Measurements from ENCODE around the gene NEK9.

The NEK9 gene

GRCh38 chr14:75049731-75050201, 77.1 kb downstream of the NEK9 start:
- Mint-ChIP-seq H3K4me3 (peak overlapping the region; percentile 83), H3K9me3 (no peaks in the 10 kb centered on the region), H3K27ac (no peak overlapping the region), H3K36me3 (peaks cover 48% of the 10 kb centered on the region), H3K4me1 (peaks cover 58% of the 10 kb centered on the region)
- ATAC-seq: no peak
- no peak for DNase-seq (ENCODE audit: low spot score in 2 of 2)

GRCh38 chr14:75049136-75049535, 77.7 kb downstream of the NEK9 start:
- DNase-seq (ENCODE audit: low spot score in 2 of 2): no peak
- ATAC-seq: no peak

DNA sequence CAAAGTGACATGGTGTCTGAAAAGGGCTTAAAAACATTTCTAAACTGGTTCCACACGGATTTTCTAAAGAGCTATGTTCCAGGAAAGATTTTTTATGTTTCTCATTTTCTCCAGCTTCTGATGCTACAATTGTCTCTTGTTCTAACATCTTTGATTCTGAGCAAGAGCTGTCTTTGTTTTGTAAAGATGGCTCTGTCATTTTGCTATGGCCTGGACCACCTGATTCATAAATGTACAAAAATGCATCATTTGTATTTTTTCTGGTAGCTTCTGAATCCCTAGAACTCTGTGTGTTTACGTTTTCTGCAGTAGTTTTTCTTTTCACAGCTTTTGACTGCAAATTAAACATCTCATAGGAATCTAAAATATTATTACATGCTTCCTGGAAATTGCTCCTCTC, 78.7 kb downstream of the NEK9 start:
- no peak overlapping the region for H3K27ac Mint-ChIP-seq
- no peak overlapping the region for H3K4me3 Mint-ChIP-seq
- DNase-seq (ENCODE audit: low spot score in 2 of 2): no peak
- no peak for ATAC-seq
- peaks cover 32% of the 10 kb centered on the region for H3K36me3 Mint-ChIP-seq
- no peaks in the 10 kb centered on the region for H3K9me3 Mint-ChIP-seq
- H3K4me1 Mint-ChIP-seq: peaks cover 60% of the 10 kb centered on the region

More at GRCh38 chr14:75049136-75049535, 77.7 kb downstream of the NEK9 start:
- Mint-ChIP-seq H3K27ac (no peak overlapping the region), H3K36me3 (peaks cover 43% of the 10 kb centered on the region), H3K9me3 (no peaks in the 10 kb centered on the region), H3K4me3 (no peak overlapping the region), H3K4me1 (peaks cover 64% of the 10 kb centered on the region)

GRCh38 chr14:75047506-75047905, 79.3 kb downstream of the NEK9 start:
- H3K4me1 Mint-ChIP-seq: peaks cover 56% of the 10 kb centered on the region
- H3K27ac Mint-ChIP-seq: no peak overlapping the region
- H3K9me3 Mint-ChIP-seq: no peaks in the 10 kb centered on the region
- H3K4me3 Mint-ChIP-seq: no peak overlapping the region
- DNase-seq (ENCODE audit: low spot score in 2 of 2) (no peak), ATAC-seq (no peak)
- peaks cover 28% of the 10 kb centered on the region for H3K36me3 Mint-ChIP-seq

DNA sequence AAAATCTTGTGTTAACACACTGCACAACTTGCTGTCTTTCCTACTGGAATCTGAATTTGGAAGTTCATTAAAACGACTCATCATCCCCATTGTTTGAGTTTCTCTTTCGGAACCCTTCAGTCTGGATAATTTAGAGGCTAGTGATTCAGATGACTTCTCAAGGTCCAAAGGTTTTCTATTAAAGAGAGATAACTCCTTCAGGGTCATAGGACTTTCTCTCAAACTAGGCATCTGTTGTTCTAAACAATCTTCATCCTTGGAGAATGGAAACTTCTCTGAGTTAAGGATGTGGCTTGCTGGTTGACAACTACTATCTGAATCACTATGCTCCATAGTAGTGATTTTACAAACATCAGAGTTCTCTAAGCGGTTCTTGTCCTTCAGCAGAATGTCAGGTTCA, 79.9 kb downstream of the NEK9 start:
- ATAC-seq (peak; percentile 94), DNase-seq (ENCODE audit: low spot score in 2 of 2) (no peak)
- Mint-ChIP-seq H3K4me3 (no peak overlapping the region), H3K27ac (peak overlapping the region; percentile 45), H3K36me3 (peaks cover 26% of the 10 kb centered on the region), H3K9me3 (no peaks in the 10 kb centered on the region), H3K4me1 (peaks cover 55% of the 10 kb centered on the region)

DNA sequence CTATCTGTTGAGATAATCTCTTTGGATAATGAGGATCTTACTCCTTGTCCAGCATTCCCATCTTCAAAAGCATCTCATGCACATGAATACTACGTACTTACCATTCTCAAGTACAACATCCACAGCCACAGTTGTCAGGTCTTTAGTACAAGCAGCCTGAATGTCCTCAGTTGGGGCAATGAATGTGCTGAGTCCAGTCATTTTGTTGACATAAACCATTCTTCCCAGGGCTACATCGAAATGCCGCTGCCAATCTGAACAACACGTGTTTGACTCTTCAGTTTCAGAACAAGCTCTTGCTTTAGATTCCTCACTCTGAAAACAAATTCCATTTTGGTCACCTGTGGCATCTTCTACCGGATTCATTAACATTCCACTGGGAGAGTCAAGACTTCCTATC, 80.6 kb downstream of the NEK9 start:
- DNase-seq (ENCODE audit: low spot score in 2 of 2): no peak
- ATAC-seq: no peak
- Mint-ChIP-seq H3K4me3 (no peak overlapping the region), H3K36me3 (peaks cover 26% of the 10 kb centered on the region), H3K9me3 (no peaks in the 10 kb centered on the region), H3K4me1 (peaks cover 50% of the 10 kb centered on the region), H3K27ac (no peak overlapping the region)

GRCh38 chr14:75044752-75045151, 82.1 kb downstream of the NEK9 start:
- Mint-ChIP-seq H3K27ac (no peak overlapping the region), H3K36me3 (peaks cover 26% of the 10 kb centered on the region), H3K4me1 (peaks cover 43% of the 10 kb centered on the region), H3K4me3 (no peak overlapping the region), H3K9me3 (no peaks in the 10 kb centered on the region)
- DNase-seq (ENCODE audit: low spot score in 2 of 2) (no peak), ATAC-seq (no peak)

GRCh38 chr14:75044322-75044721, 82.5 kb downstream of the NEK9 start:
- peaks cover 28% of the 10 kb centered on the region for H3K36me3 Mint-ChIP-seq
- H3K4me1 Mint-ChIP-seq: peaks cover 43% of the 10 kb centered on the region

DNA sequence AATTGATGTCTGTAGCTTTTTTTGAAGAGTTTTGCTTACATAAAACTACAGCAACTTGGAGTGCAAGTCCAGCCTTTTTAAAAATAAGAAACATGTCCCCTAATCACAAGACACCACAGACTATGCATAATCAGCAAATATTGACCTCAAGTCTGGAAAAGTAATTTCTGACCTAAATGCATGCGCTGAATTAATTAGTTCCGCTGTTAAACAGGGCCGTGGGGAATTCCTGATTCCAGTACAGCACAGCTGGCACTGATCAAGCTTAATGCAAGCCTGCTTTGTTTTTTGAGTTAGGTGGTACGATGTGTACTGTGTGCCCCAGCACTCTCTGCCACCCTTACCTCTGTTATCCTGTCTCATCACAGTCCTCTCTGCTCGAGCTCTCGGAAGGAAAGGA, 84.8 kb downstream of the NEK9 start:
- ATAC-seq (no peak), DNase-seq (ENCODE audit: low spot score in 2 of 2) (no peak)
- Mint-ChIP-seq H3K4me3 (no peak overlapping the region), H3K36me3 (peaks cover 48% of the 10 kb centered on the region), H3K27ac (no peak overlapping the region), H3K9me3 (no peaks in the 10 kb centered on the region), H3K4me1 (peaks cover 26% of the 10 kb centered on the region)

More at GRCh38 chr14:75044322-75044721, 82.5 kb downstream of the NEK9 start:
- Mint-ChIP-seq H3K4me3 (no peak overlapping the region), H3K27ac (no peak overlapping the region), H3K9me3 (no peaks in the 10 kb centered on the region)
- ATAC-seq (no peak), DNase-seq (ENCODE audit: low spot score in 2 of 2) (no peak)

DNA sequence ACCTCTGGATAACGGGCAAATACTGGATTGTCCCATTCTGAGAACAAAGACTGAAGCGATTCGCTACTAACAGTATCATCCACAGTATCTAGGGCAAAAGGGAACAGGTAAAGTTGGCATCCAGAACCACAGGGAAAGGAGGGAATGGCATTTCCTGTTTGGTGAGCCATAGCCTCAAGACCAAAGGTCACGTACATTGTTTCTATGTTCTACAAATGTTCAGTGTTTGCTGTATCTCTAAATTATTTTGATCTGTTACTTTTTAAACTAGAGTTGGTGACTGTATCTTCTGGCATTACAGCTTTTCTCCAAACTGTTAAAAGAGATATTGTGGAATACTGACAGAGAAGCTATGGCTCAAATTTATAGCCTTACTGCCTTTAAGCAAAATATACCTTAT, 85.2 kb downstream of the NEK9 start:
- peaks cover 25% of the 10 kb centered on the region for H3K4me1 Mint-ChIP-seq
- H3K4me3 Mint-ChIP-seq: no peak overlapping the region
- H3K27ac Mint-ChIP-seq: no peak overlapping the region
- no peaks in the 10 kb centered on the region for H3K9me3 Mint-ChIP-seq
- DNase-seq (ENCODE audit: low spot score in 2 of 2) (no peak), ATAC-seq (no peak)
- peaks cover 52% of the 10 kb centered on the region for H3K36me3 Mint-ChIP-seq

GRCh38 chr14:75040959-75041358, 85.9 kb downstream of the NEK9 start:
- no peak for ATAC-seq
- no peak overlapping the region for H3K27ac Mint-ChIP-seq
- peaks cover 59% of the 10 kb centered on the region for H3K36me3 Mint-ChIP-seq
- H3K9me3 Mint-ChIP-seq: no peaks in the 10 kb centered on the region
- H3K4me1 Mint-ChIP-seq: peaks cover 21% of the 10 kb centered on the region
- DNase-seq (ENCODE audit: low spot score in 2 of 2): no peak
- H3K4me3 Mint-ChIP-seq: no peak overlapping the region

GRCh38 chr14:75040507-75040906, 86.3 kb downstream of the NEK9 start:
- H3K4me3 Mint-ChIP-seq: no peak overlapping the region
- no peaks in the 10 kb centered on the region for H3K9me3 Mint-ChIP-seq
- no peak overlapping the region for H3K27ac Mint-ChIP-seq
- H3K4me1 Mint-ChIP-seq: peaks cover 17% of the 10 kb centered on the region
- H3K36me3 Mint-ChIP-seq: peaks cover 62% of the 10 kb centered on the region
- no peak for DNase-seq (ENCODE audit: low spot score in 2 of 2)
- no peak for ATAC-seq

DNA sequence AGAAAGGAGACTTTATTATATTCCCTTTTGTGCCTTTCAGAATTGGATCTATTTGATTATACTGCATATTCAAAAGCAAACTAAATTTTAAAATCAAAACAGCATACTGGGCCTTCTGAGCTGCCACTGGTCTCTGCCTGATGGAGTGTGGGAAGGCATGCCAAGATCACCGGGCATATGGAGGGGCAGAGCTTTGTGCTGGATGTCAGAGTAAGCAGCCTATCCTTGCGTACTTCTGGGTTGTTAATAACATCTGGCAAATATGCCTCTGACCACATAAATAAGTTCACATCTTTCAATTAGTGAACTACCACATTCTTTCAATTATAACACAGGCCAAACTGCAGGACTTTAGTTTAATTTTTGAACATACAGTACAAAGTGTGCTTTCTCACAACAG, 93.9 kb downstream of the NEK9 start:
- ATAC-seq: no peak
- no peak overlapping the region for H3K4me3 Mint-ChIP-seq

GRCh38 chr14:75030147-75030546, 96.7 kb downstream of the NEK9 start:
- no peak for ATAC-seq
- Mint-ChIP-seq H3K9me3 (no peaks in the 10 kb centered on the region), H3K36me3 (no peaks in the 10 kb centered on the region), H3K27ac (peak overlapping the region; percentile 39), H3K4me3 (no peak overlapping the region), H3K4me1 (no peaks in the 10 kb centered on the region)
- DNase-seq (ENCODE audit: low spot score in 2 of 2): no peak

More for the DNA sequence above, 93.9 kb downstream of the NEK9 start:
- Mint-ChIP-seq H3K4me1 (peaks cover 5% of the 10 kb centered on the region), H3K9me3 (no peaks in the 10 kb centered on the region), H3K27ac (no peak overlapping the region), H3K36me3 (peaks cover 21% of the 10 kb centered on the region)
- DNase-seq (ENCODE audit: low spot score in 2 of 2): no peak

All from stimulated activated effector memory CD8-positive, alpha-beta T cell treated with anti-CD3 and anti-CD28 coated beads, Interleukin-12 subunit alpha, Interleukin-12 subunit beta, amount 100 ng/mL, for 72 hours (primary cell).